ENCODE data around the gene CSAD. TPM values are rescaled to one million over a fixed set of nuclear protein-coding genes. Genes with fewer than 3 reads are reported as not detected.

Gene CSAD, protein sequence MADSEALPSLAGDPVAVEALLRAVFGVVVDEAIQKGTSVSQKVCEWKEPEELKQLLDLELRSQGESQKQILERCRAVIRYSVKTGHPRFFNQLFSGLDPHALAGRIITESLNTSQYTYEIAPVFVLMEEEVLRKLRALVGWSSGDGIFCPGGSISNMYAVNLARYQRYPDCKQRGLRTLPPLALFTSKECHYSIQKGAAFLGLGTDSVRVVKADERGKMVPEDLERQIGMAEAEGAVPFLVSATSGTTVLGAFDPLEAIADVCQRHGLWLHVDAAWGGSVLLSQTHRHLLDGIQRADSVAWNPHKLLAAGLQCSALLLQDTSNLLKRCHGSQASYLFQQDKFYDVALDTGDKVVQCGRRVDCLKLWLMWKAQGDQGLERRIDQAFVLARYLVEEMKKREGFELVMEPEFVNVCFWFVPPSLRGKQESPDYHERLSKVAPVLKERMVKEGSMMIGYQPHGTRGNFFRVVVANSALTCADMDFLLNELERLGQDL
- total RNA-seq (7.6 TPM), polyA plus RNA-seq (61.7 TPM)
- long read RNA-seq, donor 1 = 0 reads
- long read RNA-seq, donor 2 = 0 reads
- long read RNA-seq, donor 3, partial matches to known transcripts = 0 of 2 reads
- long read RNA-seq, donor 3, other reads (novel, unspliced or antisense) = 0 of 2 reads
- long read RNA-seq, donor 4 = 0 reads
- long read RNA-seq, donor 5, partial matches to known transcripts = 0 of 7 reads
- long read RNA-seq, donor 5, other reads (novel, unspliced or antisense) = 5 of 7 reads
- long read RNA-seq, donor 6, partial matches to known transcripts = 0 of 10 reads
- long read RNA-seq, donor 6, other reads (novel, unspliced or antisense) = 7 of 10 reads
- long read RNA-seq, donor 7, partial matches to known transcripts = 0 of 1 reads
- long read RNA-seq, donor 7, other reads (novel, unspliced or antisense) = 0 of 1 reads
- long read RNA-seq, donor 8 = 0 reads
- long read RNA-seq, donor 9, partial matches to known transcripts = 0 of 3 reads
- long read RNA-seq, donor 9, other reads (novel, unspliced or antisense) = 0 of 3 reads
- long read RNA-seq, donor 10 = 0 reads

DNA sequence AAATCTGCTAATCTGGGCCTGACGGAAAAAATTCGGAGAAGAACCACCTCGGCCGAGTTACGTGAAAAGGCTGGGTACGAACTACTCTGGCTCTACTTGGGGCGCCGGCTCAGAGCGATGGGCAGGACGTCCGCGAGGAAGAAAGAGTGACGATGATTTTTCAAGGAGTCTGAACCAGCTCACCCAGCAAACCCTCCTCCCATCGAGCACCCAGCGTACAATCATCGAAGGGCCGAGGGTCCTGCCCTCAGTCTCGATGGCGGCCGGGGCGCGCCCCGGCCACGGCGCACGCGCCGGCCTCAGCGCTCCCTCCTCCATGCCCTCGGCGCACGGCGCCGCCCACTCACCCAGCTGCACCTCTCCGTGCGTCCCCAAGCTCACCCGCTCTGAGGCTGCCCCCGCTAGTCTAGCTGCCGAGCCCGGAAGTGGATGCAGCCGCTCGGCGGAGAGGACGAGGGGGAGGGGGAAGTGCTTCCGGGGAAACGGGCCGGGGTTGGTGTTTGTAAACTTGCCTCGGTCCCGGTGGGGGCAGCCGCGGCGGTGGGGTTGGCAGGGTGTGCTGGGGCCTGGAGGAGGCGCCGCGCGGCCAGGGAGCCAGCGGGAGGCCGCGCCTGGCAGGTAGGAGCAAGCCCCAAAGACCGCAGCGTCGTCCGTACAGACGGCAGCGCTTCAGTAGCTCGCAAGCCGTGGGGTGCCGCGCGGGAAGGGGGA is at the start of gene CSAD, which contains the start of gene ZNF740:
TSS of gene CSAD (minus strand) at position 706 of the 711 bp plus-strand sequence. CDS start 7,455 bp downstream, outside the sequence.
TSS of gene ZNF740 (plus strand) at position 503 of the 711 bp plus-strand sequence. CDS start 1,262 bp downstream, outside the sequence.
- DNase-seq (ENCODE audit: low read depth in 6 of 9, low spot score in 9 of 9) = peak; percentile 91 to 98 (median 95)
- peak within 1 kb of the TSS; percentile 57 to 79 for H3K4me3 ChIP-seq (ENCODE audit: low read length in 2 of 2)
- H3K4me1 ChIP-seq (ENCODE audit: control insufficient read depth in 2 of 2, insufficient read depth in 2 of 2, low read length in 2 of 2) = peaks cover 22 to 41% of the 10 kb centered on the region in 2 donors
- peak within 1 kb of the TSS; percentile 89 to 99 for H3K27ac ChIP-seq (ENCODE audit: low read depth in 1 of 2, low read length in 1 of 2)
- peaks cover 0 to 2% of the 10 kb centered on the region in 2 donors for H3K9me3 ChIP-seq (ENCODE audit: control insufficient read depth in 2 of 2, insufficient read depth in 1 of 2, low read length in 1 of 2)
- H3K36me3 ChIP-seq (ENCODE audit: control insufficient read depth in 2 of 2, insufficient read depth in 2 of 2, low read length in 1 of 2) = peaks cover 35 to 39% of the 10 kb centered on the region in 2 donors
- WGBS = under 1% methylated on average over 70 of the region's 70 CpGs
- no peaks in the 10 kb centered on the region for H3K27me3 ChIP-seq (ENCODE audit: control insufficient read depth in 2 of 2, insufficient read depth in 1 of 2, low read length in 1 of 2)

- DNase-seq (ENCODE audit: low read depth in 6 of 9, low spot score in 9 of 9) = no peak
- Histone ChIP-seq H3K4me1 (ENCODE audit: control insufficient read depth in 2 of 2, insufficient read depth in 2 of 2, low read length in 2 of 2) (peaks cover 22 to 50% of the 10 kb centered on the region in 2 donors), H3K27ac (ENCODE audit: low read depth in 1 of 2, low read length in 1 of 2) (no peak overlapping the region), H3K36me3 (ENCODE audit: control insufficient read depth in 2 of 2, insufficient read depth in 2 of 2, low read length in 1 of 2) (no peaks in the 10 kb centered on the region), H3K9me3 (ENCODE audit: control insufficient read depth in 2 of 2, insufficient read depth in 1 of 2, low read length in 1 of 2) (peaks cover 0 to 13% of the 10 kb centered on the region in 2 donors), H3K27me3 (ENCODE audit: control insufficient read depth in 2 of 2, insufficient read depth in 1 of 2, low read length in 1 of 2) (peaks cover 7 to 50% of the 10 kb centered on the region in 2 donors), H3K4me3 (ENCODE audit: low read length in 2 of 2) (no peak overlapping the region)
- WGBS = 96% methylated on average over 10 of the region's 10 CpGs
These were observed 49.6 kb upstream of the CSAD start for GRCh38 chr12:53230108-53230845.

DNA sequence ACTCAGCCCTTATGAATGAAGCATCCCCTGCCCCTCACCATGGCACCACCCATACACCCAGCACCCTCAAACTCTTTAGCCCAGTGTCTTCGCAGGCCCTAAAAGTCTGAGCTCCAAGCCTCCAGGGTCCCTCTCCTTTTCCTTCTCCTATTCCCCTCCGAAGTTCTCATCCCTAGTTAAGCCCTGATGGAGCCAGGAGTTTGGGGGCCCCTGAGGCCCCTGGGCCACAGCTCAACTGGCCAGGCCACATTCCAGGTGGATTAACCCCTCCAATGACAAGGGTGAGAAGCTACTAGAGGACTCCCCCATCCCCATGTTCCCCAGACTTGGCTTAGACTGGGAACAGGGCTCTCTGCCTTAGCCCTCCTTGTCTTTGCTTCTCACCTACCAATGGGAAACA is 48.7 kb upstream of the CSAD start:
- Histone ChIP-seq H3K27me3 (ENCODE audit: control insufficient read depth in 2 of 2, insufficient read depth in 1 of 2, low read length in 1 of 2) (peaks cover 7 to 47% of the 10 kb centered on the region in 2 donors), H3K36me3 (ENCODE audit: control insufficient read depth in 2 of 2, insufficient read depth in 2 of 2, low read length in 1 of 2) (no peaks in the 10 kb centered on the region), H3K9me3 (ENCODE audit: control insufficient read depth in 2 of 2, insufficient read depth in 1 of 2, low read length in 1 of 2) (peaks cover 0 to 13% of the 10 kb centered on the region in 2 donors), H3K27ac (ENCODE audit: low read depth in 1 of 2, low read length in 1 of 2) (no peak overlapping the region), H3K4me3 (ENCODE audit: low read length in 2 of 2) (no peak overlapping the region), H3K4me1 (ENCODE audit: control insufficient read depth in 2 of 2, insufficient read depth in 2 of 2, low read length in 2 of 2) (peaks cover 17 to 50% of the 10 kb centered on the region in 2 donors)
- no peak for DNase-seq (ENCODE audit: low read depth in 6 of 9, low spot score in 9 of 9)
- WGBS = 100% methylated on average over 2 of the region's 2 CpGs

DNA sequence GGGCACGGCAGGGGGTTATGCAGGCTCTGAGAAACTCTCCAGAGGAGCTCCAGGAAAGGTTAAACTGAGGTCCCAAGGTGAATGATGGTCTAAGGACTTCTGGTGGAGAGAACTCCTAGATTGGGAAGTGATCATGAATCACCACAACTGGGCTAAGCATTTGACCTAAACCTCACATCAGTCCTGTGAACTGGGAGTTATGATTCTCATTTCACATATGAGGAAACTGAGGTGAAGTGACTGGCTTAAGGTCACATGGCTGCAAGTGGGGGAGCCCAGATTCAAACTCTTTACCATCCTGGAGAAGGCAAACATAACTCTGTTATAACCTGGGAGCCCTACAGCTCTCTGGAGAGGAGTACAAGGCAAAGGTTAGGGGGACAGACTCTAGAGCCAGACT is 47.1 kb upstream of the CSAD start:
- DNase-seq (ENCODE audit: low read depth in 6 of 9, low spot score in 9 of 9) = no peak
- Histone ChIP-seq H3K4me1 (ENCODE audit: control insufficient read depth in 2 of 2, insufficient read depth in 2 of 2, low read length in 2 of 2) (peaks cover 18 to 50% of the 10 kb centered on the region in 2 donors), H3K27ac (ENCODE audit: low read depth in 1 of 2, low read length in 1 of 2) (no peak overlapping the region), H3K36me3 (ENCODE audit: control insufficient read depth in 2 of 2, insufficient read depth in 2 of 2, low read length in 1 of 2) (no peaks in the 10 kb centered on the region), H3K4me3 (ENCODE audit: low read length in 2 of 2) (no peak overlapping the region), H3K27me3 (ENCODE audit: control insufficient read depth in 2 of 2, insufficient read depth in 1 of 2, low read length in 1 of 2) (peaks cover 7 to 33% of the 10 kb centered on the region in 2 donors), H3K9me3 (ENCODE audit: control insufficient read depth in 2 of 2, insufficient read depth in 1 of 2, low read length in 1 of 2) (peaks cover 0 to 7% of the 10 kb centered on the region in 2 donors)
- 94% methylated on average over 1 of the region's 1 CpG for WGBS

DNA sequence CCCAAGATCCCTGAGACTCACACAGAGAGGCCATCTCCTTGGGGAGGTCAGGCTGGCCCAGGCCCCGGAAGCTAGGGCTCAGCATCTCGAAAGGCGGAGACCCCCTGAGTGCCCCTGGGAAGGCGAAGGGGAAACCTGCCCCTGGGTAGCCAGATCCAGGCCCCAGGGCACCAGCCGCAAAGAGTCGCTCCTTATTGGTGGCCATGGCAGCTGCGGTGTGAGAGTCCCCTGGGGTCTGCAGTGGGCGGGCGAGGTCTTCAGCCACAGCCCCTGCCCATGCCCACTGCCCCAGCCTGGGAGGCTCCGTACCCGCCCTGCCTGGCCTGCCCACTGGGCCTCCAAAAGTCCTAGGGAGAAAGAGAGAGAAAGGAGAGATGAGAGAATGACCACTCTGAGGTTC is 46.6 kb upstream of the CSAD start:
- peaks cover 7 to 32% of the 10 kb centered on the region in 2 donors for H3K27me3 ChIP-seq (ENCODE audit: control insufficient read depth in 2 of 2, insufficient read depth in 1 of 2, low read length in 1 of 2)
- no peak overlapping the region for H3K4me3 ChIP-seq (ENCODE audit: low read length in 2 of 2)
- no peaks in the 10 kb centered on the region for H3K36me3 ChIP-seq (ENCODE audit: control insufficient read depth in 2 of 2, insufficient read depth in 2 of 2, low read length in 1 of 2)
- no peak for DNase-seq (ENCODE audit: low read depth in 6 of 9, low spot score in 9 of 9)
- over 99% methylated on average over 11 of the region's 11 CpGs for WGBS
- H3K27ac ChIP-seq (ENCODE audit: low read depth in 1 of 2, low read length in 1 of 2) = no peak overlapping the region
- H3K4me1 ChIP-seq (ENCODE audit: control insufficient read depth in 2 of 2, insufficient read depth in 2 of 2, low read length in 2 of 2) = peaks cover 16 to 50% of the 10 kb centered on the region in 2 donors
- peaks cover 0 to 7% of the 10 kb centered on the region in 2 donors for H3K9me3 ChIP-seq (ENCODE audit: control insufficient read depth in 2 of 2, insufficient read depth in 1 of 2, low read length in 1 of 2)

- Histone ChIP-seq H3K4me3 (ENCODE audit: low read length in 2 of 2) (no peak overlapping the region), H3K4me1 (ENCODE audit: control insufficient read depth in 2 of 2, insufficient read depth in 2 of 2, low read length in 2 of 2) (peaks cover 16 to 53% of the 10 kb centered on the region in 2 donors), H3K9me3 (ENCODE audit: control insufficient read depth in 2 of 2, insufficient read depth in 1 of 2, low read length in 1 of 2) (peaks cover 0 to 7% of the 10 kb centered on the region in 2 donors), H3K27me3 (ENCODE audit: control insufficient read depth in 2 of 2, insufficient read depth in 1 of 2, low read length in 1 of 2) (peaks cover 5 to 30% of the 10 kb centered on the region in 2 donors), H3K27ac (ENCODE audit: low read depth in 1 of 2, low read length in 1 of 2) (no peak overlapping the region), H3K36me3 (ENCODE audit: control insufficient read depth in 2 of 2, insufficient read depth in 2 of 2, low read length in 1 of 2) (no peaks in the 10 kb centered on the region)
- 96% methylated on average over 4 of the region's 4 CpGs for WGBS
- DNase-seq (ENCODE audit: low read depth in 6 of 9, low spot score in 9 of 9) = no peak
These were observed 46.1 kb upstream of the CSAD start for GRCh38 chr12:53226815-53227214.

DNA sequence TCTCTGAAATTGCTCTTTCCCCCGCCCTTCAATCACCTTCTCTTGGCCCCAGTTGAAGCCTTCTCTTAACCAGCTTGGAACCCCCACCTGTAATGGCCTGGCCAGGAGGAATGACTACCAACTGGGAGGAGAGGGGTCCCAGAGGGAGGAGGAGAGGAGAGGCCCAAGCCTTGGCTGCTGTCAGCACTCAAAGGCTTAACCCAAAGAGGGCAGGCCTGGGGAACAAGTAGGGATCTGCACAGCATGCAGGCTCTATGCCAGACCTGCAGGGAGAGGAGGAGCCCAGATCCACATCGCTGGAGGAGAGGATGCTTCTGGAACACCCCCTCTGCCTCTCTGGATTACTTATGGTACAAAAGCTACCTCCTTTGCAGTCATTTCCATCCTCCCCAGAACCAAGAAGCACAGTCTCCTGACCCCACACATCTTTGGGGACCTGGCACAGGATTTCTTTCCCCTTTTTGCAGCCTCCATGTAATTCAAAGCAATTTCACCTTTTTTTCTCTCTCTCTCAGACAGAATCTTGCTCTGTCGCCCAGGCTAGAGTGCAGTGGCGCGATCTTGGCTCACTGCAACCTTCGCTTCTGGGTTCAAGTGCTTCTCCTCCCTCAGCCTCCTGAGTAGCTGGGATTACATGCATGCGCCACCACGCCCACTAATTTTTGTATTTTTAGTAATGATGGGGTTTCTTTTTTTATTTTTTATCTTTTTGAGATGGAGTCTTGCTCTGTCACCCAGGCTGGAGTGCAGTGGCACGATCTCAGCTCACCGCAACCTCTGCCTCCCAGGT is 45.1 kb upstream of the CSAD start:
- WGBS = 97% methylated on average over 10 of the region's 10 CpGs
- DNase-seq (ENCODE audit: low read depth in 6 of 9, low spot score in 9 of 9) = no peak
- Histone ChIP-seq H3K4me3 (ENCODE audit: low read length in 2 of 2) (no peak overlapping the region), H3K27me3 (ENCODE audit: control insufficient read depth in 2 of 2, insufficient read depth in 1 of 2, low read length in 1 of 2) (peaks cover 0 to 26% of the 10 kb centered on the region in 2 donors), H3K27ac (ENCODE audit: low read depth in 1 of 2, low read length in 1 of 2) (peak overlapping the region; percentile 1 to 50), H3K4me1 (ENCODE audit: control insufficient read depth in 2 of 2, insufficient read depth in 2 of 2, low read length in 2 of 2) (peaks cover 14 to 50% of the 10 kb centered on the region in 2 donors), H3K9me3 (ENCODE audit: control insufficient read depth in 2 of 2, insufficient read depth in 1 of 2, low read length in 1 of 2) (no peaks in the 10 kb centered on the region), H3K36me3 (ENCODE audit: control insufficient read depth in 2 of 2, insufficient read depth in 2 of 2, low read length in 1 of 2) (no peaks in the 10 kb centered on the region)
